Subcutaneous abdominal adipose tissue (tissue), 5 donors: Measurements from ENCODE around the gene PHF12.
"Not testable (repeated sequence)": the region's sequence is repeated elsewhere in the genome, so short reads cannot be mapped to it uniquely, and the experiment has no call there.

ENCODE experiments used
- H3K27ac ChIP-seq: one replicate; pipeline ENCODE4 v1.7.0; 2013; ENCODE audit warnings: low read depth, mild to moderate bottlenecking, inconsistent platforms, low read length, moderate library complexity
- H3K27me3 ChIP-seq, 5 donors: one replicate each; pipeline ENCODE4 v1.7.0; 2013; ENCODE audit warnings: low read length in 5 of 5, inconsistent platforms in 1 of 5; ENCODE audit not compliant: control insufficient read depth in 5 of 5, insufficient read depth in 4 of 5
- H3K36me3 ChIP-seq, 5 donors: one replicate each; pipeline ENCODE4 v1.7.0; 2013; ENCODE audit warnings: low read length in 5 of 5; ENCODE audit not compliant: control insufficient read depth in 5 of 5, insufficient read depth in 5 of 5
- H3K4me1 ChIP-seq, 5 donors: one replicate each; pipeline ENCODE4 v1.7.0; 2013; ENCODE audit warnings: low read length in 5 of 5, mild to moderate bottlenecking in 3 of 5, moderate library complexity in 1 of 5; ENCODE audit not compliant: control insufficient read depth in 5 of 5, insufficient read depth in 5 of 5
- H3K4me3 ChIP-seq, 5 donors: one replicate each; pipeline ENCODE4 v1.7.0; 2013; ENCODE audit warnings: low read length in 5 of 5, low read depth in 1 of 5
- H3K9ac ChIP-seq, 5 donors: one replicate each; pipeline ENCODE4 v1.7.0; 2013; ENCODE audit warnings: low read length in 5 of 5, mild to moderate bottlenecking in 4 of 5, moderate library complexity in 3 of 5
- H3K9me3 ChIP-seq, 5 donors: one replicate each; pipeline ENCODE4 v1.7.0; 2013; ENCODE audit warnings: low read length in 5 of 5; ENCODE audit not compliant: control insufficient read depth in 5 of 5
- donor health status: healthy.
- donor health status: healthy.
- donor health status: healthy.
- donor health status: healthy.
- donor health status: healthy.

Gene PHF12

DNA sequence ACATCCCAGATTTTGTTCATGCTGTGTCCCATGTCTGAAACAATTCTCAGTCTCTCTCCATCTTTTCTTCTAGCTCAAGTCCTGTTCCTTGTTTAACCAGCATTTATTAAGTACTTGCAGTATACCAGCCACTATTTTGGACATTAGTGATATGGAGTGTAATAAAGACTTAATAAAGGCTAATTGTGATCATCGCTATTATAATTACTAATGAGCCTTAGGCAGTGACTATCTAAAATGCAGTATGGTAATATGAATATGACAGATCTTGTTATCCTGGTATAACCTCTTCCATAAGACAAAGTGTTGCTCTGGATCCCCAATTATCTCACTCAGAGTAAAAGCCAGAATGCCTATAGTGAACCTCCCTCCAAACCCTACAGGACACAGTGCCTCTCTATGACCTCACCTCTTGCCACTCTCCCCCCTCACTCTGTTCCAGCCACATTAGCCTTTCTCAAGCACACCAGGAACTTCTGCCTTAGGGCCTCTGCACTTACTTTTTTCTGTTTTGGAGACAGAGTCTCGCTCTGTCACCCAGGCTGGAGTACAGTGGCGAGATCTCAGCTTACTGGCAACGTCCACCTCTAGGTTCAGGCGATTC is 52.0 kb downstream of the PHF12 start:
- Histone ChIP-seq H3K27me3 (no peaks in the 10 kb centered on the region), H3K4me1 (peaks cover 10 to 56% (median 36%) of the 10 kb centered on the region in 5 donors), H3K4me3 (no peak overlapping the region), H3K27ac (no peak overlapping the region), H3K9ac (peak overlapping the region in 1 of 5 donors; percentile 97), H3K36me3 (no peaks in the 10 kb centered on the region), H3K9me3 (no peaks in the 10 kb centered on the region)

DNA sequence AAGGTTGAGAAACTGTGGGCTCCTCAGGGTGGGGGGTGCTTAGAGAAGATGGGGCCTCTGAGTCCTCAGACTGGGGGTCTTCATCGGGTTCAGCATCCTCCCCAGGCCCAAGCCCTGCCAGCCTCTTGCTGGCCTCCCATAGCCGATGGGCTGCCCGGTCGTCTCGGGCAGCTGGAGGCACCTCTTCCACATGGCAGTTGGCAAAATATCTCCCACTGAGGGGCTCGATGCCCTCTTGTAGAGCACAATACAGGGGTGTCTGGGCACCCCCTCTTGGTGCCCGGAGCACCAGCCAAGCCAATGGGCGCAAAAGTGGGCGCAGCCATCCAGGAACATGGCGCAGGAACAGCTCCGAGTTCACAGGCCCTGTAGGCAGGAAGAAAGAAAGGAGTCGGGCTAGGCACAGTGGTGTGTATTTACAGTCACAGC is 52.8 kb downstream of the PHF12 start:
- H3K4me3 ChIP-seq: peak overlapping the region in 1 of 5 donors; percentile 77
- no peaks in the 10 kb centered on the region for H3K9me3 ChIP-seq
- no peaks in the 10 kb centered on the region for H3K36me3 ChIP-seq
- H3K9ac ChIP-seq: peak overlapping the region in 4 of 5 donors; percentile 36 to 97 (median 90)
- no peaks in the 10 kb centered on the region for H3K27me3 ChIP-seq
- H3K4me1 ChIP-seq: peaks cover 12 to 54% (median 36%) of the 10 kb centered on the region in 5 donors
- peak overlapping the region; percentile 92 for H3K27ac ChIP-seq

DNA sequence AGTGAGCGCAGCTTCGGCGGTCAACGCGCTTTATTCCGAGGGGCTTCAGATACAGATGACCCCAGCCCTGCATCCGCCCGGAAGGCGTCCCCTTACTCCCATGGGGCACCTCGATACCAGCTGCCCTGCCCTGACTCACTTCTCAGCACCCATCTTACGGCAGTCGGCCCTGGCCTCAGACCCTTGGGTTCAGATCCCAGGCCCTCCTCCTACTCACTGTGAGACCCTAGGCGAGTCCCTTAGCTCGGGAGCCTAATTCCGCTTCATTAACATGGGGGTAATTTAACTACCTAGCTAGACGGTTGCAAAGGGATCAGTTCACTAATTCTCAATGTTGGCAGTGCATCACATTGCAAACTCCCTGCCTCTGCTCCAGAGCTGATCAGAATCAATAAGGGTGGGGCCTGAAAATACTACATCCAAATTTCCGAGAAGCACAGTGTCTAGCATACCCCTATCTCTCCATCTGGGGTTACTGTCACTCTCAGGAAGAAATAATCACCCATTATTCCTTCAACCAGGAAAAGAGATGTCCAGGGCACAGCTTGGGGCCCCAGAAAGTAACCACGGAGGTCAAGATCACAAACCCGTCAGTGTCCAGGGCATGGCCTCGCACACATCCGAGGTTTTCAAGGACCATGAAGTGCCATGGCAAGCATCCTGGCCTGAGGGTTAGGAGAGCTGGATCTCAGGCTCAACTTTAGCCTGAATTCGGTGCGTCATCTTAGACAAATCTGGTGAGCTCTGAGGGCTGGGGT is 53.4 kb downstream of the PHF12 start:
- Histone ChIP-seq H3K4me3 (peak overlapping the region; percentile 74 to 90 (median 85)), H3K36me3 (no peaks in the 10 kb centered on the region), H3K9me3 (no peaks in the 10 kb centered on the region), H3K9ac (peak overlapping the region; percentile 79 to 97 (median 93)), H3K27me3 (no peaks in the 10 kb centered on the region), H3K27ac (peak overlapping the region; percentile 92), H3K4me1 (peaks cover 7 to 54% (median 31%) of the 10 kb centered on the region in 5 donors)

DNA sequence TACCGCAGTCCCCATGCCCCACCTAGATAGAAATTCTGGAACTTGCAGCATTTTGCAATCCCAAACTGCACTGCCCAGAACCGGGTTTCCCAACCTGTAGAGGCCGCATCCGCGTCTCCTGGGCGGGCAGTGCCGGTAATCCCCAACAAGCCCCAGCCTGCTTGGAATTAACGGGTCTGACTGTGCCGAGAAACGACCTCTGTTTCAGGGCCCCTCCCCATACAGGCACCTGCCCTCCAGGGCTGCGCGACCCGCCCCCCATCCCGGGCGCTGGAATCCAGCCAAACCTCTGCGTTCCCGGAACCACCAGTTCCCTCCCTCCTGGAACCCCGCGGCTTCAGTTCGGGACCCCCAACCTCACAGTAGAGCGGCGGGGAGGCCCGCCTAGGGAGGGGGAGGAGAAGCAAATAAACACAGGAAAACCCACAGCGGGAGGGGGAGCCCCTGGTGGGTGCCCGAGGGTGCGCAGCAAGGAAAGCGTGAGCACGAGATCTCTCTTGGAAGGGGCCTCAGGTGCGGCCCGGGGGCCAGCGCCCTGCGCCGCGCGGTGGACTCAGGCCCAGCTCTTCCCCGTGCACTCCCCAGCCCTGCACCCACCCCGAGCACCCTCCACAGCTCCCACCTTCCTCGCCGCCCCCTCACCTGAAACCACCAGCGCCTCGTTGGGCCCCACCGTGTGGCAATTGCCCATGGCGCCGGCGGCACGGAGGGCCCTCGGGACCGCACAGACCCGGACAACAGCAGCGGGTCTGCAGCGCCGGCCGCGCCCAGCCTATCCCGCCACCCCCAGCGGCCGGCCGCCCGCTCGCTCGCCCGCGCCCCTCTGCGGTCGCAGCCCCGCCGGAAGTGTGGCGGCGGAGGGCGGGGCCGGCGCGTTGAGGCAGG is 54.2 kb downstream of the PHF12 start, which contains the start of gene FLOT2:
Gene FLOT2 (minus strand): TSS at position 850 of the 885 bp plus-strand sequence. CDS start 159 bp downstream, at position 691.
- Histone ChIP-seq H3K27ac (peak within 1 kb of the TSS; percentile 92), H3K9ac (peak within 1 kb of the TSS; percentile 79 to 97 (median 93)), H3K36me3 (no peaks in the 10 kb centered on the region), H3K4me3 (peak within 1 kb of the TSS; percentile 74 to 90 (median 85)), H3K9me3 (no peaks in the 10 kb centered on the region), H3K27me3 (no peaks in the 10 kb centered on the region), H3K4me1 (peaks cover 7 to 54% (median 33%) of the 10 kb centered on the region in 5 donors)

DNA sequence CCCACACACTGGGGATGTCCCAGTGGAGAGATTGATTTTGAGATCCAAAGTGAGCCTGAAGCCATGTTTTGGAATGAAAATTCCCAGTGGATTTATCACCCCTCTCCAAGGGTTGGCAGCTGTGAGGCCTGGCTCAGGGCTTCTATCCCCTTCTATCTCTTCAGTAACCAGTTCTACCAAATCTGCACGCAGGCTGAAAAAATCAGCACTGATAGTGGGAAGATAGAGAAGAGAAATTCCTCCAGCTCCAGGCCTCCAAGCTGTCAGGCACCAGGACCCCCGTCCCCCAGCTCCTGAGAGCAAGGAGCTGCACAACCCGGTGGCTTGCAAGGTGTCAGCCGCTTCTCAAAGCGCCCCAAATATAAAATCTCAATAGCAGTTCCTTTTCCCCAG is 54.8 kb downstream of the PHF12 start:
- peaks cover 0 to 3% (median 0%) of the 10 kb centered on the region in 5 donors for H3K36me3 ChIP-seq
- peak overlapping the region; percentile 92 for H3K27ac ChIP-seq
- peaks cover 7 to 48% (median 28%) of the 10 kb centered on the region in 5 donors for H3K4me1 ChIP-seq
- no peaks in the 10 kb centered on the region for H3K27me3 ChIP-seq
- no peaks in the 10 kb centered on the region for H3K9me3 ChIP-seq
- H3K4me3 ChIP-seq: peak overlapping the region; percentile 19 to 90 (median 85)
- H3K9ac ChIP-seq: peak overlapping the region; percentile 68 to 97 (median 91)

DNA sequence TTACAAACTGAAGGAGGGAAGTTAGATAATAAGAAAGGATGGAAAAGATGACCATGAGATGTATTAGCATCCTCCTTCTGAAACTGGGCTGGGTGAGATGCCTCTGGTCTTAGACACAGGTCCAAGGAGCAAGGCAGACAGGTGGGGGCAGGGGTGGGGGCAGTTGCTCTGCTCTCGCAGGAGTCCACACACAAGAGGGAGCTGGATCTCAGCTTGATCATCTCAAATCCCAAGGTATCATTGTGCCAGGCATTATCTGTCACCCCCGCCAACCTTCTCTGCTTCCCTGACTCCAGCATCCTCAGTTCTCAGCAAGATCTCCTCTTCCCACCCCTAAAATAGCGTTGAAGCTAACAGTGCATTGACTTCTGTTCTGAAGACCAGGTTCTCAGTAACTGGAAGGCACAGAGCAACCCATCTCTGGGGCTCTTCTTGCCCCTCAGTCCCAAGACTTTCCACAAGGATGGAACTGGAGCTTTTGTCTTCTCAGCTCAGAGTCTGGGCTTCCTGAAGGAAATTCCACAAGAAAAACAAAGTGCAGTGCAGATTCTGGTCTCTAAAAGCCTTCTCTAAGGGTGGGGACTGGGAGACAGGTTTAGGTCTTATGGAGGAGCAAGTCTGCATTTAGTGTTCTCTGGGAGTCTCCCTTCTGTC is 55.4 kb downstream of the PHF12 start:
- Histone ChIP-seq H3K9ac (peak overlapping the region; percentile 68 to 97 (median 91)), H3K27me3 (no peaks in the 10 kb centered on the region), H3K27ac (peak overlapping the region; percentile 92), H3K36me3 (peaks cover 0 to 5% (median 3%) of the 10 kb centered on the region in 5 donors), H3K9me3 (no peaks in the 10 kb centered on the region), H3K4me3 (peak overlapping the region in 4 of 5 donors; percentile 19 to 87 (median 81)), H3K4me1 (peaks cover 7 to 52% (median 28%) of the 10 kb centered on the region in 5 donors)

DNA sequence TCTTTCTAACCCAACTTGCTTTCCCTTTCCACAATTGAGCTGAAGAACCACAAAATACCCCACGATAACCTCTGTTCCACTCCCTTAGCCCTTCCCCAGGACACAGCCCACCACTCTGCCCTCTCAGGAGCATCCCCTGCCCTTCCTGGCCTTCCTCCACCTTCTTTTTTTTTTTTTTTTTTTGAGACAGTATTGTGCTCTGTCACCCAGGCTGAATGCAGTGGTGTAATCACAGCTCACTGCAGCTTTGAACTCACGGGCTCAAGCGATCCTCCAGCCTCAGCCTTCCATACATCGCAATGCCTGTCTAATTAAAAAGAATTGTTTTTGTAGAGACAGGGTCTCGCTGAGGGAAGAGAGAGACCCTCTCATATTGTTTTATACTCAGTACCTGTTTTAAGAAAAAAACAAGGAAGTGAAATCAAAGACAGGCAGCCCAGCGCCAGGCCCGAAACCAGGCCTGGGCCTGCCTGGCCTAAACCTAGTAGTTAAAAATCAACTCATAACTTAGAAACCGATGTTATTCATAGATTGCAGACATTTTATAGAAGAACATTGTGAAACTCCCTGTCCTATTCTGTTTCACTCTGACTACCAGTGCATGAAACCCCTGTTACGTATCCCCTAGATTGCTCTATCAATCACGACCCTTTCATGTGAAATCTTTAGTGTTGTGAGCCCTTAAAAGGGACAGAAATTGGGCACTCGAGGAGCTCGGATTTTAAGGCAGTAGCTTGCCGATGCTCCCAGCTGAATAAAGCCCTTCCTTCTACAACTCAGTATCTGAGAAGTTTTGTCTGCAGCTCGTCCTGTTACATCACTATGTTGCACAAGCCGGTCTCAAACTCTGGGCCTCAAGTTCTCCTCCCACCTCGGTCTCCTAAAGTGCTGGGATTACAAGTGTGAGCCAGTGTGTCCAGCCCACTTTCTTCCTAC is 57.8 kb downstream of the PHF12 start:
- H3K36me3 ChIP-seq, H3K27me3 ChIP-seq, H3K9ac ChIP-seq, H3K9me3 ChIP-seq: not testable (repeated sequence)
- H3K4me1 ChIP-seq: peaks cover 10 to 59% (median 32%) of the 10 kb centered on the region in 5 donors
- peak overlapping the region; percentile 79 for H3K27ac ChIP-seq
- H3K4me3 ChIP-seq: peak overlapping the region in 4 of 5 donors; percentile 6 to 21 (median 12)

DNA sequence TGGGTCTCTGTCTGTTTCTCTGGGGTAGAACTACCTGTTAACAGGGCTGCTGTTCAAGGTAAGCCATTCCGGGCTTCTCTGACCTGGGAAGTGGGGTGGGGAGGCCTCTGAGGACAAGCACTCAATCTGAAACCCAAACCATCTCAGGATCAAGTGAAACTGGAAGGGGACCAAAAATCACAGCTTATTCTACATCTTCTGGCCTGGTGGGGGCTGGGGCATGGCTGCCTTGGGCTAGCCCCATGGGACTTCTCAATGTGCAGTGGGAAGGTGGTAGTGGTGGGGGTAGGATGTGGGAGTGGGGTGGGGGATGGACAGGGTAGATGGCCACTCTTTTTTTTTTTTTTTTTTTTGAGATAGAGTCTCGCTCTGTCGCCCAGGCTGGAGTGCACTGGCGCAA is 59.3 kb downstream of the PHF12 start:
- peaks cover 0 to 19% (median 11%) of the 10 kb centered on the region in 5 donors for H3K36me3 ChIP-seq
- no peak overlapping the region for H3K4me3 ChIP-seq
- H3K27ac ChIP-seq: no peak overlapping the region
- H3K27me3 ChIP-seq: no peaks in the 10 kb centered on the region
- peaks cover 9 to 46% (median 25%) of the 10 kb centered on the region in 5 donors for H3K4me1 ChIP-seq
- H3K9ac ChIP-seq: no peak overlapping the region
- no peaks in the 10 kb centered on the region for H3K9me3 ChIP-seq
